Stimulated activated naive B cell treated with anti-CD40 and anti-IgM and Interleukin-4, amounts not matched to agents 10 μg/mL and 1 μg/mL and 100 μg/mL, for 72 hours (primary cell): ENCODE results near the gene BTN2A1.
"Not testable (repeated sequence)": the region's sequence is repeated elsewhere in the genome, so short reads cannot be mapped to it uniquely, and the experiment has no call there.

Experiments used
- ATAC-seq, 2 donors: fragments of 150-1000 bp; cut with Tn5 transposase; replicated peaks; 2 replicates each; pipeline ENCODE4 v1.10.0; 2021; ENCODE audit warnings: moderate library complexity in 1 of 2
- DNase-seq: peaks from one replicate; pipeline ENCODE4 v3.0.0; 2021
- H3K27ac Mint-ChIP-seq: one replicate; pipeline ENCODE4 v1.8.0; 2022; ENCODE audit warnings: mild to moderate bottlenecking, mixed read lengths
- H3K27me3 Mint-ChIP-seq, 2 donors: one replicate each; pipeline ENCODE4 v1.8.0; 2022; ENCODE audit warnings: mixed read lengths in 2 of 2
- H3K36me3 Mint-ChIP-seq, 2 donors: one replicate each; pipeline ENCODE4 v1.8.0; 2022; ENCODE audit warnings: mixed read lengths in 2 of 2, mild to moderate bottlenecking in 1 of 2
- H3K4me1 Mint-ChIP-seq, 2 donors: one replicate each; pipeline ENCODE4 v1.8.0; 2022; ENCODE audit warnings: mixed read lengths in 2 of 2, mild to moderate bottlenecking in 1 of 2
- H3K4me3 Mint-ChIP-seq, 2 donors: one replicate each; pipeline ENCODE4 v1.8.0; 2022; ENCODE audit warnings: mild to moderate bottlenecking in 2 of 2, mixed read lengths in 2 of 2, moderate library complexity in 1 of 2
- H3K9me3 Mint-ChIP-seq, 2 donors: one replicate each; pipeline ENCODE4 v1.8.0; 2022; ENCODE audit warnings: mixed read lengths in 2 of 2, mild to moderate bottlenecking in 1 of 2

Gene BTN2A1

GRCh38 chr6:26502626-26503025 is 44.9 kb downstream of the BTN2A1 start:
- Mint-ChIP-seq H3K9me3 (no peaks in the 10 kb centered on the region), H3K27me3 (peaks cover 6 to 20% of the 10 kb centered on the region in 2 donors), H3K36me3 (no peaks in the 10 kb centered on the region), H3K4me1 (peaks cover 11 to 24% of the 10 kb centered on the region in 2 donors), H3K27ac (no peak overlapping the region), H3K4me3 (no peak overlapping the region)
- ATAC-seq (no peak), DNase-seq (no peak)

GRCh38 chr6:26507658-26508057 is 49.9 kb downstream of the BTN2A1 start:
- peaks cover 0 to 2% of the 10 kb centered on the region in 2 donors for H3K4me1 Mint-ChIP-seq
- H3K27ac Mint-ChIP-seq, result no peak overlapping the region

GRCh38 chr6:26511033-26511432 is 53.3 kb downstream of the BTN2A1 start:
- DNase-seq, H3K27ac Mint-ChIP-seq, H3K27me3 Mint-ChIP-seq, H3K9me3 Mint-ChIP-seq, ATAC-seq, H3K4me3 Mint-ChIP-seq, H3K36me3 Mint-ChIP-seq, H3K4me1 Mint-ChIP-seq: not testable (repeated sequence)

More at GRCh38 chr6:26507658-26508057, 49.9 kb downstream of the BTN2A1 start:
- no peak for ATAC-seq
- H3K27me3 Mint-ChIP-seq, result peaks cover 0 to 12% of the 10 kb centered on the region in 2 donors
- DNase-seq, result no peak
- no peak overlapping the region for H3K4me3 Mint-ChIP-seq
- H3K9me3 Mint-ChIP-seq, result no peaks in the 10 kb centered on the region
- H3K36me3 Mint-ChIP-seq, result no peaks in the 10 kb centered on the region

GRCh38 chr6:26514984-26515383 is 57.2 kb downstream of the BTN2A1 start:
- Mint-ChIP-seq H3K4me1 (peaks cover 0 to 3% of the 10 kb centered on the region in 2 donors), H3K27ac (no peak overlapping the region), H3K9me3 (no peaks in the 10 kb centered on the region), H3K4me3 (no peak overlapping the region), H3K36me3 (no peaks in the 10 kb centered on the region), H3K27me3 (no peaks in the 10 kb centered on the region)
- DNase-seq, result no peak
- ATAC-seq, result no peak

- Mint-ChIP-seq H3K27me3 (peaks cover 0 to 7% of the 10 kb centered on the region in 2 donors), H3K4me1 (peaks cover 12 to 15% of the 10 kb centered on the region in 2 donors), H3K4me3 (no peak overlapping the region), H3K36me3 (peaks cover 1 to 9% of the 10 kb centered on the region in 2 donors), H3K9me3 (no peaks in the 10 kb centered on the region), H3K27ac (no peak overlapping the region)
- ATAC-seq, result no peak
- no peak for DNase-seq
Observed at GRCh38 chr6:26516481-26517427, 59.0 kb downstream of the BTN2A1 start.
